Left ventricle myocardium inferior (tissue), 1 donor: ENCODE data around the gene LOXL4. TPM values are rescaled to one million over a fixed set of nuclear protein-coding genes. Genes with fewer than 3 reads are reported as not detected.

Experiments
- DNase-seq: peaks from one replicate; pipeline ENCODE4 v3.0.0-alpha.2; 2020
- H3K27ac ChIP-seq: fragments of 200-600 bp; replicated peaks from 2 replicates; pipeline ENCODE4 v1.8.0; 2021
- H3K27me3 ChIP-seq: fragments of 200-600 bp; 2 replicates; pipeline ENCODE4 v1.8.0; 2021; ENCODE audit warnings: low read depth
- H3K36me3 ChIP-seq: fragments of 200-600 bp; 2 replicates; pipeline ENCODE4 v1.8.0; 2021
- H3K4me1 ChIP-seq: fragments of 200-600 bp; 2 replicates; pipeline ENCODE4 v1.8.0; 2021
- H3K4me3 ChIP-seq: fragments of 200-600 bp; 2 replicates; pipeline ENCODE4 v1.8.0; 2021; ENCODE audit warnings: mild to moderate bottlenecking, moderate library complexity
- H3K9me3 ChIP-seq: fragments of 200-600 bp; replicated peaks from 2 replicates; pipeline ENCODE4 v1.8.0; 2021
- intact Hi-C: fragments of 100-400 bp; cut with micrococcal nuclease; formaldehyde crosslinking; loops from one replicate; pipeline ENCODE4 v1.11.0; 2022
- total RNA-seq: library from RNA; stranded (reverse); fragmentation: NEBNext Ultra II Directional; extraction: Animal tissue kit (Norgen Biotek cat#: 25700); gene quantifications from one replicate; pipeline ENCODE4 v1.2.1, GENCODE V29; 2021
- TF ChIP-seq, protein P1 (sequence below): fragments of 200-600 bp; IDR thresholded peaks from 2 replicates; pipeline ENCODE4 v1.8.0; 2021; ENCODE audit warnings: antibody characterized with exemption, mild to moderate bottlenecking, borderline replicate concordance
- donor health status: DM: no; HTN: yes; CAD: no; lungs with severe emphysema.

LOXL4 gene
- total RNA-seq, 1 donor from 2014 or later, result 1.4 TPM

DNA sequence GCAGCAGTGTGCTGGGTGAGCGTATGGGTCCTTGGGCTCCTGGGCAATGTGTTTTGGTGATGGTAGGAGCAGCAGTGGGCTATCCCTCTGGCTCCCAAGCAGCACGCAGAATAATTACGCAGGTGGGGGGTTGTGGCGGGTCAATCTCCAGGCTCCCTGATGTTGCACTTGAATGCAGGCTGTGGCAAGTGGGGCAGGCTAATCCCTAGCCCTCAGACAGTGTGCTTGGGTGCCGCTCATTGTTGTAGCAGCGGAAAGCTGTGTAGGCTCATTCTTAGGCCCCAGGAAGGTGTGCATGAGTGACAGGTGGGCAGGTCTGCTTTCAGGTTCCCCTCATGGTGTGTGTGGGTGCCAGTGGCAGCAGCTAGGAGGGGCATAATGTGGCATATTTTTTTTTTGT, 44.1 kb downstream of the LOXL4 start:
- Histone ChIP-seq H3K27me3 (no peaks in the 10 kb centered on the region), H3K9me3 (peaks cover 25% of the 10 kb centered on the region), H3K36me3 (peaks cover 11% of the 10 kb centered on the region), H3K4me3 (no peak overlapping the region), H3K27ac (no peak overlapping the region), H3K4me1 (peaks cover 20% of the 10 kb centered on the region)
- TF ChIP-seq, protein P1, sequence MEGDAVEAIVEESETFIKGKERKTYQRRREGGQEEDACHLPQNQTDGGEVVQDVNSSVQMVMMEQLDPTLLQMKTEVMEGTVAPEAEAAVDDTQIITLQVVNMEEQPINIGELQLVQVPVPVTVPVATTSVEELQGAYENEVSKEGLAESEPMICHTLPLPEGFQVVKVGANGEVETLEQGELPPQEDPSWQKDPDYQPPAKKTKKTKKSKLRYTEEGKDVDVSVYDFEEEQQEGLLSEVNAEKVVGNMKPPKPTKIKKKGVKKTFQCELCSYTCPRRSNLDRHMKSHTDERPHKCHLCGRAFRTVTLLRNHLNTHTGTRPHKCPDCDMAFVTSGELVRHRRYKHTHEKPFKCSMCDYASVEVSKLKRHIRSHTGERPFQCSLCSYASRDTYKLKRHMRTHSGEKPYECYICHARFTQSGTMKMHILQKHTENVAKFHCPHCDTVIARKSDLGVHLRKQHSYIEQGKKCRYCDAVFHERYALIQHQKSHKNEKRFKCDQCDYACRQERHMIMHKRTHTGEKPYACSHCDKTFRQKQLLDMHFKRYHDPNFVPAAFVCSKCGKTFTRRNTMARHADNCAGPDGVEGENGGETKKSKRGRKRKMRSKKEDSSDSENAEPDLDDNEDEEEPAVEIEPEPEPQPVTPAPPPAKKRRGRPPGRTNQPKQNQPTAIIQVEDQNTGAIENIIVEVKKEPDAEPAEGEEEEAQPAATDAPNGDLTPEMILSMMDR, result no peak
- DNase-seq, result no peak
- intact Hi-C loops, result no loop called here

DNA sequence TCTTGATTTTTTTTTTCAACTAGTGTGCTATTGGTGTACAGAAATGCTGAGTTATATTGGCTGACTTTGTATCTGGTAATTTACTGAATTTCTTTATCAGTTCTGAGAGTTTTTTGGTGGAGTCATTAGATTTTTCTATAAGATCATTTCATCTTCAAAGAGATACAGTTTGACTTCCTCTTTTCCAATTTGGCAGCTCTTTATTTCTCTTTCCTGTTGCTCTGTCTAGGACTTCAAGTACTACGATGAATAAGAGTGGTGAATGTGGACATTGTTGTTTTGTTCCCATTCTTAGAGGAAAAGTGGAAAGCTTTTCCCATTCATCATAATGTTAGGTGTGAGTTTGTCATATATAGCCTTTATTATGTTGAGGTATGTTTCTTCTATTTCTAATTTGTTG, 50.2 kb downstream of the LOXL4 start:
- peaks cover 38% of the 10 kb centered on the region for H3K9me3 ChIP-seq
- H3K27ac ChIP-seq, result no peak overlapping the region
- peaks cover 14% of the 10 kb centered on the region for H3K4me1 ChIP-seq
- DNase-seq, result no peak
- peaks cover 3% of the 10 kb centered on the region for H3K36me3 ChIP-seq
- TF ChIP-seq, protein P1, result no peak
- intact Hi-C loops, result no loop called here
- no peaks in the 10 kb centered on the region for H3K27me3 ChIP-seq
- H3K4me3 ChIP-seq, result no peak overlapping the region

DNA sequence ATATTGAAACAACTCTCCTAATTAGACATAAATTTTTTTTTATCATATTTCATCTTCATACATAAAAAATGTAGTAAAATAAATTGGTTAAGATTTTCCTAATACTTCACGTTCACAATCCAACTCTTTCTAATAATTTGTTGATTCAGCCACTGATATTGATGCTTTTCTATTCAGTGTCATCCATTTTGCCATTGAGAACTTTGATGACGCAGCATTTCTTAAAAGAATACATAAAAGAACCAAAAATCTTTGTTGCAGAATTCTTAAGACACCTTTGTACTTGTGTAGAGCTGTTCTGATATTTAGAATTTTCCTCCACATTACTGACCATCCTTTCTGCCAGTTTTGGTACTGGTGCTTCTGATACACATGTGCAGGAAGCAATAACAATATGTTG, 52.6 kb downstream of the LOXL4 start:
- H3K27ac ChIP-seq, result no peak overlapping the region
- DNase-seq, result no peak
- peaks cover 26% of the 10 kb centered on the region for H3K4me1 ChIP-seq
- peaks cover 38% of the 10 kb centered on the region for H3K9me3 ChIP-seq
- TF ChIP-seq, protein P1, result no peak
- no peaks in the 10 kb centered on the region for H3K27me3 ChIP-seq
- H3K36me3 ChIP-seq, result peaks cover 3% of the 10 kb centered on the region
- no peak overlapping the region for H3K4me3 ChIP-seq
- intact Hi-C loops, result no loop called here

DNA sequence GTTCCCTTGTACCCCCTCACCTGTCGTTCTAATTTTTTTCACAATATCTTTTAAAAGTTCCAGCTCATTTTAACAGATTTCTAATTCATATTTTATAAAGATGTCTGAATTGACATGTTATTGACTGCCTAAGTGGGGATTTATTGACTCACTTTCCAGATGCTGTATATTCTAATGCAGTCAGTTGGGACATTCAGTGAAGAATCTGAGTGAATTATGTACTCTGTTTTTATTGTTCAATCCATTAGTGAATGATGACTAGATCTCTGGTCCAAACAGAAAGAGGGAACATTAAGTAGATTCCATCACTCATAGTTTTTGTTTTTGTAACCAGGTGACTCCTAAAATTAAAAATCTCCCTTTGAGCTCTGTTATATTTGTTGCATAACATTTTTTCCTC, 54.3 kb downstream of the LOXL4 start:
- TF ChIP-seq, protein P1, result no peak
- intact Hi-C loops, result no loop called here
- no peak overlapping the region for H3K27ac ChIP-seq
- no peaks in the 10 kb centered on the region for H3K27me3 ChIP-seq
- peaks cover 13% of the 10 kb centered on the region for H3K36me3 ChIP-seq
- peaks cover 26% of the 10 kb centered on the region for H3K4me1 ChIP-seq
- no peak overlapping the region for H3K4me3 ChIP-seq
- H3K9me3 ChIP-seq, result peaks cover 22% of the 10 kb centered on the region
- no peak for DNase-seq

- DNase-seq, result no peak
- no peak overlapping the region for H3K4me3 ChIP-seq
- intact Hi-C loops, result no loop called here
- H3K36me3 ChIP-seq, result peaks cover 25% of the 10 kb centered on the region
- H3K27me3 ChIP-seq, result no peaks in the 10 kb centered on the region
- H3K4me1 ChIP-seq, result peaks cover 26% of the 10 kb centered on the region
- peaks cover 6% of the 10 kb centered on the region for H3K9me3 ChIP-seq
- TF ChIP-seq, protein P1, result no peak
- H3K27ac ChIP-seq, result no peak overlapping the region
These were observed 55.8 kb downstream of the LOXL4 start for GRCh38 chr10:98212196-98212595.

GRCh38 chr10:98209441-98209840, 58.6 kb downstream of the LOXL4 start:
- intact Hi-C loops, result no loop called here
- Histone ChIP-seq H3K27ac (no peak overlapping the region), H3K9me3 (no peaks in the 10 kb centered on the region), H3K4me1 (peaks cover 20% of the 10 kb centered on the region), H3K36me3 (peaks cover 25% of the 10 kb centered on the region), H3K4me3 (no peak overlapping the region), H3K27me3 (no peaks in the 10 kb centered on the region)
- no peak for DNase-seq
- TF ChIP-seq, protein P1, result no peak
